GM10266 (cell line): ENCODE results near the gene ALKBH6.
"Not testable (repeated sequence)": the region's sequence is repeated elsewhere in the genome, so short reads cannot be mapped to it uniquely, and the experiment has no call there.

Source experiments
- DNase-seq: peaks from one replicate; pipeline ENCODE4 v3.0.0; 2012; ENCODE audit errors: extremely low spot score
- TF ChIP-seq, protein P1 (sequence below): IDR thresholded peaks from 2 replicates; pipeline ENCODE4 v1.5.1; 2012; ENCODE audit warnings: mild to moderate bottlenecking, low read depth; ENCODE audit not compliant: control insufficient read depth, insufficient read depth; ENCODE audit errors: missing control alignments

ALKBH6 gene

DNA sequence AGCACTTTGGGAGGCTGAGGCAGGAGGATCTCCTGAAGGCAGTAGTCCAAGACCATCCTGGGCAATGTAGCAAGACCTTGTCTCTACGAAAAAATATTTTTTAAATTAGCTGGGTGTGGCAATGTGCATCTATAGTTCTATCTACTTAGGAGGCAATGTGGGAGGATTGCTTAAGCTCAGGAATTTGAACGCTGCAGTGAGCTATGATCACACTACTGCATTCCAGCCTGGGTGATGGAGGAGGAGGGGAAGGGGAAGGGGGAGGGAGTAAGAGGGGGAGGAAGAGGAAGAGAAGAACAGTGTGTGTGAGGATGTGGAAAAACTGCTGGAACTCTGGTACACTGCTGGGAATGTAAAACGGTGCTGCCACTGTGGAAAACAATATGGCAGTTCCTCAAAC lies 27.8 kb upstream of the ALKBH6 start:
- DNase-seq: no peak
- TF ChIP-seq, protein P1, sequence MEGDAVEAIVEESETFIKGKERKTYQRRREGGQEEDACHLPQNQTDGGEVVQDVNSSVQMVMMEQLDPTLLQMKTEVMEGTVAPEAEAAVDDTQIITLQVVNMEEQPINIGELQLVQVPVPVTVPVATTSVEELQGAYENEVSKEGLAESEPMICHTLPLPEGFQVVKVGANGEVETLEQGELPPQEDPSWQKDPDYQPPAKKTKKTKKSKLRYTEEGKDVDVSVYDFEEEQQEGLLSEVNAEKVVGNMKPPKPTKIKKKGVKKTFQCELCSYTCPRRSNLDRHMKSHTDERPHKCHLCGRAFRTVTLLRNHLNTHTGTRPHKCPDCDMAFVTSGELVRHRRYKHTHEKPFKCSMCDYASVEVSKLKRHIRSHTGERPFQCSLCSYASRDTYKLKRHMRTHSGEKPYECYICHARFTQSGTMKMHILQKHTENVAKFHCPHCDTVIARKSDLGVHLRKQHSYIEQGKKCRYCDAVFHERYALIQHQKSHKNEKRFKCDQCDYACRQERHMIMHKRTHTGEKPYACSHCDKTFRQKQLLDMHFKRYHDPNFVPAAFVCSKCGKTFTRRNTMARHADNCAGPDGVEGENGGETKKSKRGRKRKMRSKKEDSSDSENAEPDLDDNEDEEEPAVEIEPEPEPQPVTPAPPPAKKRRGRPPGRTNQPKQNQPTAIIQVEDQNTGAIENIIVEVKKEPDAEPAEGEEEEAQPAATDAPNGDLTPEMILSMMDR: no peak

DNA sequence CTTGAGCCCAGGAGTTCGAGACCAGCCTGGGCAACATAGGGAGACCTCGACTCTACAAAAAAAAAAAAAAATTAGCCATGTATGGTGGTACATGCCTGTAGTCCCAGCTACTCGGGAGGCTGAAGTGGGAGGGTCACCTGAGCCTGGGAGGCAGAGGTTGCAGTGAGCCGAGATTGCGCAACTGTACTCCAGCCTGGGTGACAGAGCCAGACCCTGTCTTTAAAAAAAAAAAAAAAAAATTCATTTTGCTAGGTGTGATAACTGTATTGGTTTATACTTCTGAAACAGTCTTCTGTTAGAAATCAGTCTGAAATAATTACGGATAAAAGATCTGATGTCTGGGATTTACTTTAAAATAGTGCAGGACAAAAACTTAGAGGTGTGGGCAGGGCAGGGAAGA lies 27.1 kb upstream of the ALKBH6 start:
- not testable (repeated sequence) for DNase-seq

DNA sequence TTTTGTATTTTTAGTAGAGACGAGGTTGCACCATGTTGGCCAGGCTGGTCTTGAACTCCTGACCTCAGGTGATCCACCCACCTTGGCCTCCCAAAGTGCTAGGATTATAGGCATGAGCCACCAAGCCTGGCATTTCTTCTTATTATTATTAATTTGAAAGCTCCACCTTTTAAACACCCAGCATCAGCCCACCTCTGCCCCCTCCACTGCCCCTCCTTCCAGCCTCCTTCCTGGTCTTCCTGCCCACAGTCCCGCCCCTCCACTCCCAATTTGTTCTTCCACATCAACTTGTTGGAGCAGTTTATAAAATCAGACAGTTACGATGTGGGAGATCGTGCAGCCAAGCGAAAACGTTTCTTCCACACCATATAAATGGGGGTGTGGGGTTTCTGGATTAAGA lies 26.5 kb upstream of the ALKBH6 start:
- DNase-seq: no peak
- TF ChIP-seq, protein P1: no peak

DNA sequence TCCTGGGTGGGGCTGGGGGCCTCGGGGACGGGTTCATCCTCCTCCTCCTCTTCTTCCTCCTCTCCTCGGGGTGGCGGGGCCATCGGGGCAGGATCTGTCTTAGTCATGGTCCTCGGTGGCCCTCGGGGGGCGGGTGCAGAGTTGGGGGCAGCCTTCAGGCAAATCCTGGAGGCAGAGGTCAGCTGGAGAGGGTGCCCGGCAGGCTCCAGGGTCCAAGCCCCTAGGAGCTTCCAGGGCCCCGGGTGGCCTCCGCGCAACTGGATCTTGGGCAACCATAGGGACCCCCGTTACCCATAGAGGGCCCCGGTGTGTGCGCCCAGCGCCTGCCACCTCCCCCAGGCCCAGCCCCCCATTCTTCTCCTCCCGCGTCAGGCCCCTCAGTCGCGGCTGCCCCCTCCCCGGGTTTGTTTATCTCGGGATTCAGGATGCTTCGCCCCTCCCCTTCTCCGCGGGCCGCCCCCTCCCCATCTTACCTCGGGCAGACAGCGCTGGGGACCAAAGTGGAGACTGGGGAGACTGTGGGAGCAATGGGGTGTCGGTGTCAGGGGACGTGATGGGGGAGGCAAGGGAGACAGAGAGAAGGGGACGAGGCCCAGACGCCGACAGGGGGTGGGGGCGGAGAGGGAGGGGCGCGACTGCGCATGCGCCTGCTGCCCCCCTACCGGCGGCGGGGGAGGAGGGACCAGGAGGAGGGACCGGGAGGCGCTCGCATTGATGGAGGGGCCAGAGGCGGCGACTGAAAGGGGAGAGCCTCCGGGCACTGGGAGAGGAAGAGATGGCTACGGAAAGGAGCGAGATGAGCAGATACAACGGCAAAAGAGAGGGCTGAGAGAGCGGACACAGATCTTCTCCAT lies 18.5 kb upstream of the ALKBH6 start, which contains the start of gene CLIP3:
CLIP3 (minus strand) TSS at position 623 of the 854 bp plus-strand sequence; CDS start at position 107, 516 bp downstream.
- TF ChIP-seq, protein P1: no peak
- peak; percentile 95 for DNase-seq

DNA sequence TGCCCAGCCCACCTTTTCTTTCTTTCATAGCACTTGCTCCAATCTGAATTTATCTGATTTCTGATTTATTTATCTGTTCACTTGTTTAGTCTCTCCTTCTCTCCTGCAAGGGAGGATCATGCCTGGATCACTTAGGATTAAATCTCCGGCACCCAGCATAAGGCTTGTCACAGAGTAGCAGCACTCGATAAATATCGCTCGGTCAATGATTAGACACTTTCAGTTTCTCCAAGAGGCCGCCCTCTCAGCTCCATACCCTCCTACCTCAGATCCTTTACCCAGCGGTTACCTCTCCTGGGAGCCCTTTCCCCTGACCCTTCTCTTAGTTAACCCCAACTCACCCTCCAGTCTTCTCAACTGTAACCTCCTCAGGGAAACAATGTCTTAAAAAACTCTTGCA lies 17.3 kb upstream of the ALKBH6 start:
- no peak for DNase-seq
- TF ChIP-seq, protein P1: no peak

DNA sequence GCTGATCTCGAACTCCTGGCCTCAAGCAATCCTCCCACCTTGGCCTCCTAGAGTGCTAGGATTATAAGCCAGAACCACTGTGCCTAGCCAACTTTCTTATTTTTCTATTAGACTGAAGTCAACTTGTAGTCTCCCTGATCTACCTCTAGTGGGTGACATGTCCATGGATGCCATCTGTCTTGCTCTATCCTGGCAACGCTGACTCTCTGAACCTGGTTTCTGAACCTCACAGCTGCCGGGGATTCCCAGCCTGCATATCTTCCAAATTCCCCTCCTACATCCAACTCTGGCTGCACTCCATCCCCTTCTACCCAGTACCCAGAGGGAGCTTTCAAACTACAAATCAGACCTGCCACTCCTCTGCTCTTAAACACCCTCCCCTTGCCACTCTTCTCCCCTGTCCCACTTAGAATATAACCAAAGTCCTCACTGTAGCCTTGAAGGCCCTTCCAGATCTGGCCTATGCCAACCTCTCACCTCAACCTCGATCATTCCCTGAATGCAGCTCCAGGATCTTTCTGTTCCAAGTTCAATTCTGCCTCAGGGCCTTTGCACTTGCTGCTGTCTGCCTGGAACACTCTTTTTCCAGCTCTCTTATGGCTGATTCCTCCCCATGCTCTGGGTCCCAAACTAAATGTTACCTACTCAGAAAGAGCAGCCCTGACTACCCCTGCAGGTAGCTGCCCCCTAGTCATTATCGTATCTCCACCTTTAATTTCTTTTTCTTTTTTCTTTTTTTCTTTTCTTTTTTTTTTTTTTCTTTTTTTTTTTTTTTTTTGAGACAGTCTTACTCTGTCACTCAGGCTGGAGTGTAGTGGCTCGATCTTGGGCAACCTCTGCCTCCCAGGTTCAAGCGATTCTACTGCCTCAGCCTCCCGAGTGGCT lies 16.5 kb upstream of the ALKBH6 start:
- peak; percentile 56 for DNase-seq
- TF ChIP-seq, protein P1: no peak

DNA sequence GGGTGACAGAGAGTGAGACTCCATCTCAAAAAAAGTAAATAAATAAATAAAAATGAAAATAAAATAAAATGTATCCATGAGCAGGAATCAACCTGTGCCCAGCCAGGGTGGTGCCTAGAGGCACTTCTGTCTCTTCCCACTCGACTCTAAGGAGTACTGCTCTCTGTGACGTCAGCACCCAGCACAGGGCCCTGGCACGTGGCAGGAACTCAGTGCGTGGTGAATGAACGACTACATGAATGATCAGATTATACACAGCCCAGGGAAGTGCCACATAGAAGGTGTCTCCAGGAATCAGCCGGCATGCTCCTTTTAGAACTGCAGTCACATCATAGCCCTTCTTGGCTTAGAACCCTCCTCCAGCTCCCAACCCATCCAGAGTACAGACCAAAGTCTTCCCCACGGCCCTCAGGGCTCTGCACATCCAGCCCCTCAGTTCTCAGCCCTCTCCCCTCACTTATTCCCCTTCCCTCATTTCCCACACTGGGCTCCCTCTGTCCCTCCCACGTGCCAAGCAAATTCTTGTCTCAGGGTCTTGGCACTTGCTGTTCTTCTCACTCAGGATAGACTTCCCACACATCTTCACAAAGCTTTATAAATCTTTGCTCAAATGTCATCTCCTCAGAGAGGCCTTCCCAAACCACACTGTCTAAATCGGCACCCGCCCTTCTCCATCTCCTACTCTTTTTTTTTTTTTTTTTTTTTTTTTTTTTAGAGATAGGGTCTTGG lies 14.5 kb upstream of the ALKBH6 start:
- TF ChIP-seq, protein P1: no peak
- no peak for DNase-seq
